ENCODE results near the gene TNFRSF18. TPM values are rescaled to one million over a fixed set of nuclear protein-coding genes. Genes with fewer than 3 reads are reported as not detected.

TNFRSF18 gene
- total and polyA plus RNA-seq, 2 experiments from 2014 or later, result 1.1 to 1.5 TPM

- H3K9me2 ChIP-seq (ENCODE audit: insufficient read depth), result no peaks in the 10 kb centered on the region
- H3K4me3 ChIP-seq, result no peak overlapping the region
- H3K27ac ChIP-seq (ENCODE audit: low read depth), result no peak overlapping the region
- ATAC-seq (peak; percentile 9), DNase-seq (ENCODE audit: low spot score) (peak; percentile 48)
- TF ChIP-seq NANOG (IDR thresholded peaks at IDR 0.05; ENCODE audit: borderline replicate concordance) (no peak), ZNF462 (CRISPR knock-in tag; IDR thresholded peaks at IDR 0.05) (no peak), POLR2AphosphoS5 (IDR thresholded peaks at IDR 0.05; ENCODE audit: low read depth) (no peak), CREB1 (CRISPR knock-in tag; IDR thresholded peaks at IDR 0.05; ENCODE audit: low read depth) (no peak), JUNB (IDR thresholded peaks at IDR 0.05; ENCODE audit: unreplicated experiment) (no peak), ZNF114 (CRISPR knock-in tag; IDR thresholded peaks at IDR 0.05) (no peak), ZNF331 (CRISPR knock-in tag; IDR thresholded peaks at IDR 0.05; ENCODE audit: low read depth) (no peak)
- Mint-ChIP-seq H3K4me1 (peaks cover 15% of the 10 kb centered on the region), H3K4me3 (no peak overlapping the region), H3K27me3 (ENCODE audit: insufficient read depth, low read depth, poor library complexity) (peaks cover 8% of the 10 kb centered on the region), H3K36me3 (ENCODE audit: low read depth) (no peaks in the 10 kb centered on the region), H3K27ac (no peak overlapping the region), H3K9me3 (no peaks in the 10 kb centered on the region; the same call in 2 of the 3 replicates)
- H3F3A ChIP-seq (replicated peaks; ENCODE audit: low read depth), result no peaks in the 10 kb centered on the region
- peaks cover 8% of the 10 kb centered on the region; the same call in 1 of the 2 replicates for H3K4me1 ChIP-seq (ENCODE audit: insufficient read depth)
- H3K36me3 ChIP-seq (ENCODE audit: insufficient read depth), result no peaks in the 10 kb centered on the region
- no peaks in the 10 kb centered on the region for H3K27me3 ChIP-seq (ENCODE audit: insufficient read depth)
- H3K4me2 ChIP-seq, result no peak overlapping the region
- no peak overlapping the region for H2AFZ ChIP-seq
- no peaks in the 10 kb centered on the region for H3K79me2 ChIP-seq (replicated peaks; ENCODE audit: insufficient read depth)
- H4K20me1 ChIP-seq (replicated peaks; ENCODE audit: insufficient read depth), result no peaks in the 10 kb centered on the region
These were observed 26.2 kb downstream of the TNFRSF18 start for GRCh38 chr1:1179983-1180861.
